HG03045 (cell line): ENCODE results near the gene ACVR2A.

Source experiments
- ATAC-seq: cut with Tn5 transposase; IDR thresholded peaks from one replicate; pipeline ENCODE4 v1.9.1; 2021; ENCODE audit warnings: mild to moderate bottlenecking, moderate library complexity; ENCODE audit not compliant: unreplicated experiment

The ACVR2A gene

GRCh38 chr2:147844697-147845410 lies at the start of gene ACVR2A:
TSS of gene ACVR2A (plus strand) at chr2:147845029. CDS start at chr2:147845153, 124 bp downstream.
- ATAC-seq, result peak; percentile 44

- no peak for ATAC-seq
Observed at GRCh38 chr2:147800316-147800715, 44.5 kb upstream of the ACVR2A start.

- no peak for ATAC-seq
Observed at GRCh38 chr2:147806846-147807245, 38.0 kb upstream of the ACVR2A start.

- ATAC-seq, result no peak
Observed at GRCh38 chr2:147808520-147808919, 36.3 kb upstream of the ACVR2A start.

- no peak for ATAC-seq
Observed at GRCh38 chr2:147810883-147811765, 33.7 kb upstream of the ACVR2A start.

- no peak for ATAC-seq
Observed at GRCh38 chr2:147818741-147819140, 26.1 kb upstream of the ACVR2A start.

- no peak for ATAC-seq
Observed at GRCh38 chr2:147824620-147825019, 20.2 kb upstream of the ACVR2A start.

- no peak for ATAC-seq
Observed at GRCh38 chr2:147826278-147827087, 18.3 kb upstream of the ACVR2A start.

- ATAC-seq, result no peak
Observed at GRCh38 chr2:147827088-147827375, 17.8 kb upstream of the ACVR2A start.

- ATAC-seq, result no peak
Observed at GRCh38 chr2:147829106-147829505, 15.7 kb upstream of the ACVR2A start.

GRCh38 chr2:147836099-147836498 lies 8.7 kb upstream of the ACVR2A start:
- ATAC-seq, result no peak

- no peak for ATAC-seq
Observed at GRCh38 chr2:147843391-147843863, 1.4 kb upstream of the ACVR2A start.

- peak; percentile 92 for ATAC-seq
Observed at GRCh38 chr2:147843864-147844696, 749 bp upstream of the ACVR2A start.

GRCh38 chr2:147845411-147845971 lies 662 bp downstream of the ACVR2A start:
- peak; percentile 42 for ATAC-seq

GRCh38 chr2:147846412-147847081 lies 1.7 kb downstream of the ACVR2A start:
- no peak for ATAC-seq

- ATAC-seq, result no peak
Observed at GRCh38 chr2:147847746-147848391, 3.0 kb downstream of the ACVR2A start.

GRCh38 chr2:147850838-147851237 lies 6.0 kb downstream of the ACVR2A start:
- no peak for ATAC-seq

- ATAC-seq, result no peak
Observed at GRCh38 chr2:147851244-147851930, 6.6 kb downstream of the ACVR2A start.
